Spleen (tissue), 13 donors: ENCODE results near the gene UTP14C. TPM values are rescaled to one million over a fixed set of nuclear protein-coding genes. Genes with fewer than 3 reads are reported as not detected.

Experiments used
- DNase-seq: peaks from one replicate; pipeline ENCODE4 v3.0.0-alpha.2; 2020
- H3K27ac ChIP-seq, 8 donors: fragments of 200-600 bp; sonication (generic) in 7 of 8; 1 replicate in 4 of 8; 2 replicates in 4 of 8; pipeline versions ENCODE4 v1.5.0 to v1.8.0; 2016 to 2021; ENCODE audit warnings: inconsistent platforms in 4 of 8, mild to moderate bottlenecking in 4 of 8, moderate library complexity in 1 of 8
- H3K27me3 ChIP-seq, 7 donors: fragments of 200-600 bp; sonication (generic) in 6 of 7; replicated peaks in 1 of 7; 1 replicate in 4 of 7; 2 replicates in 3 of 7; pipeline versions ENCODE4 v1.5.0 to v1.8.0; 2016 to 2021; ENCODE audit warnings: inconsistent platforms in 3 of 7, mild to moderate bottlenecking in 1 of 7
- H3K36me3 ChIP-seq, 6 donors: fragments of 200-600 bp; sonication (generic) in 5 of 6; 1 replicate in 4 of 6; 2 replicates in 2 of 6; pipeline versions ENCODE4 v1.5.0 to v1.8.0; 2016 to 2021; ENCODE audit warnings: inconsistent platforms in 2 of 6
- H3K4me1 ChIP-seq, 6 donors: fragments of 200-600 bp; sonication (generic) in 5 of 6; 1 replicate in 3 of 6; 2 replicates in 3 of 6; pipeline versions ENCODE4 v1.5.0 to v1.8.0; 2016 to 2021; ENCODE audit warnings: inconsistent platforms in 3 of 6
- H3K4me3 ChIP-seq, 8 donors: fragments of 200-600 bp; sonication (generic) in 7 of 8; 1 replicate in 4 of 8; 2 replicates in 4 of 8; pipeline versions ENCODE4 v1.5.0 to v1.8.0; 2016 to 2021; ENCODE audit warnings: inconsistent platforms in 4 of 8, mild to moderate bottlenecking in 4 of 8, moderate library complexity in 2 of 8
- H3K9me3 ChIP-seq, 8 donors: fragments of 200-600 bp; sonication (generic) in 7 of 8; 1 replicate in 4 of 8; 2 replicates in 4 of 8; pipeline versions ENCODE4 v1.5.0 to v1.8.0; 2016 to 2021; ENCODE audit warnings: inconsistent platforms in 4 of 8
- CTCF ChIP-seq, 11 experiments: fragments of 200-600 bp in 7 of 11; fragments of 450-650 bp in 4 of 11; sonication (generic) in 4 of 11; IDR thresholded peaks in 8 of 11; conservative IDR thresholded peaks in 3 of 11; 1 replicate in 7 of 11; 2 replicates in 4 of 11; pipeline versions ENCODE4 v1.4.0 to v1.8.0; 2016 to 2021; ENCODE audit warnings: antibody characterized with exemption in 11 of 11, inconsistent platforms in 4 of 11, mild to moderate bottlenecking in 1 of 11
- POLR2A ChIP-seq, 3 donors: fragments of 450-650 bp; IDR thresholded peaks; one replicate each; pipeline ENCODE4 v1.5.1; 2017; ENCODE audit warnings: antibody characterized with exemption in 3 of 3, mild to moderate bottlenecking in 1 of 3
- POLR2AphosphoS5 ChIP-seq, 3 donors: sonication (generic); formaldehyde crosslinking; IDR thresholded peaks; one replicate each; pipeline ENCODE4 v1.5.1; 2017; ENCODE audit warnings: antibody characterized with exemption in 3 of 3
- WGBS, 5 donors: extraction: QIAGEN DNeasy Blood & Tissue Kit in 3 of 5; methylation state at CpG; one replicate each; pipeline versions ENCODE4 v1.1.5 to v1.1.7; 2013 to 2018; 5-methylcytosine and 5-hydroxymethylcytosine counted together
- intact Hi-C: fragments of 100-400 bp; cut with DNase I; formaldehyde crosslinking; loops from one replicate; pipeline ENCODE4 v1.15.0; 2023; ENCODE audit warnings: low total_unique reads
- long read RNA-seq, 2 donors: transcript quantifications; one replicate each; lab custom pipeline, GENCODE V29; 2026
- polyA plus RNA-seq, 3 donors: library from polyadenylated mRNA; stranded (reverse); fragments of 200-250 nt; gene quantifications; one replicate each; pipeline ENCODE4 v1.2.1, GENCODE V29; 2013
- total RNA-seq, 7 donors: library from RNA; depleted of rRNA in 3 of 7; stranded (reverse); fragments of >200 nt in 3 of 7; fragmentation: NEBNext Ultra II Directional in 4 of 7; extraction: Animal tissue kit (Norgen Biotek cat#: 25700) in 4 of 7; gene quantifications; one replicate each; pipeline versions ENCODE4 v1.1.0 to v1.2.1, GENCODE V29; 2016 to 2021
- donor health status: healthy with polysubstance abuse.
- donor health status: DM: no; HTN: no; CAD: no; lungs with moderate emphysema.
- donor health status: DM: no; HTN: no; CAD: no.
- donor health status: Bipolar disorder and iron deficiency.
- donor health status: healthy.
- donor health status: DM: no; HTN: no; CAD: no.
- donor health status: DM: yes; HTN: yes; CAD: no.

The UTP14C gene
- total RNA-seq (10 to 100 TPM; 12.7 to 20.2 (median 17.2) TPM), polyA plus RNA-seq (1 to 10 TPM; 2.2 to 3.7 (median 2.4) TPM)
- long read RNA-seq, donor 1, full-length matches to known transcripts, result 7 of 7 reads
- long read RNA-seq, donor 1, partial matches to known transcripts, result 0 of 7 reads
- long read RNA-seq, donor 1, other reads (novel, unspliced or antisense), result 0 of 7 reads
- long read RNA-seq, donor 2, full-length matches to known transcripts, result 1 of 1 reads
- long read RNA-seq, donor 2, partial matches to known transcripts, result 0 of 1 reads
- long read RNA-seq, donor 2, other reads (novel, unspliced or antisense), result 0 of 1 reads

- Histone ChIP-seq H3K4me3 (no peak within 1 kb of the TSS), H3K9me3 (no peaks in the 10 kb centered on the region), H3K27ac (no peak within 1 kb of the TSS), H3K4me1 (peaks cover 0 to 4% (median 0%) of the 10 kb centered on the region in 6 donors), H3K27me3 (no peaks in the 10 kb centered on the region), H3K36me3 (peaks cover 0 to 100% (median 47%) of the 10 kb centered on the region in 6 donors)
- WGBS, 5 donors, result 96 to 98% (median 97%) methylated on average over 3 of the region's 3 CpGs
- no peak for DNase-seq
- intact Hi-C loops, result no loop called here
- TF ChIP-seq POLR2AphosphoS5 (IDR thresholded peaks at IDR 0.05), result no peak
- TF ChIP-seq POLR2A (IDR thresholded peaks at IDR 0.05), result no peak
- no peak for TF ChIP-seq CTCF (IDR thresholded peaks at IDR 0.05 in 8 of 11, conservative IDR thresholded peaks at IDR 0.05 in 3 of 11)
Measured at GRCh38 chr13:52024481-52024880, at the start of gene UTP14C. Gene UTP14C (plus strand): TSS chr13:52024691. CDS start chr13:52028805, 4,114 bp downstream.

GRCh38 chr13:51976423-51976822 lies 48.1 kb upstream of the UTP14C start:
- H3K9me3 ChIP-seq, result no peaks in the 10 kb centered on the region
- 0 to 79% (median 27%) methylated on average over 1 of the region's 1 CpG for WGBS, 5 donors
- no peaks in the 10 kb centered on the region for H3K27me3 ChIP-seq
- H3K4me1 ChIP-seq, result no peaks in the 10 kb centered on the region
- H3K27ac ChIP-seq, result no peak overlapping the region
- H3K4me3 ChIP-seq, result no peak overlapping the region
- intact Hi-C loops, result no loop called here
- no peak for DNase-seq
- TF ChIP-seq POLR2AphosphoS5 (IDR thresholded peaks at IDR 0.05) (no peak), POLR2A (IDR thresholded peaks at IDR 0.05) (no peak), CTCF (IDR thresholded peaks at IDR 0.05 in 8 of 11, conservative IDR thresholded peaks at IDR 0.05 in 3 of 11) (no peak)
- no peaks in the 10 kb centered on the region for H3K36me3 ChIP-seq

GRCh38 chr13:51976890-51977289 lies 47.6 kb upstream of the UTP14C start:
- Histone ChIP-seq H3K27ac (no peak overlapping the region), H3K4me1 (no peaks in the 10 kb centered on the region), H3K36me3 (no peaks in the 10 kb centered on the region), H3K27me3 (no peaks in the 10 kb centered on the region), H3K9me3 (no peaks in the 10 kb centered on the region), H3K4me3 (no peak overlapping the region)
- intact Hi-C loops, result no loop called here
- TF ChIP-seq CTCF (IDR thresholded peaks at IDR 0.05 in 8 of 11, conservative IDR thresholded peaks at IDR 0.05 in 3 of 11), result no peak
- TF ChIP-seq POLR2A (IDR thresholded peaks at IDR 0.05), result no peak
- TF ChIP-seq POLR2AphosphoS5 (IDR thresholded peaks at IDR 0.05), result no peak
- WGBS, 5 donors, result 90 to 95% (median 93%) methylated on average over 5 of the region's 5 CpGs
- DNase-seq, result no peak

GRCh38 chr13:51977625-51978024 lies 46.9 kb upstream of the UTP14C start:
- intact Hi-C loops, result no loop called here
- WGBS, 5 donors, result 90 to 96% (median 93%) methylated on average over 5 of the region's 5 CpGs

More at GRCh38 chr13:51977625-51978024, 46.9 kb upstream of the UTP14C start:
- Histone ChIP-seq H3K27me3 (peaks cover 0 to 3% (median 0%) of the 10 kb centered on the region in 7 donors), H3K9me3 (no peaks in the 10 kb centered on the region), H3K27ac (no peak overlapping the region), H3K36me3 (no peaks in the 10 kb centered on the region), H3K4me1 (no peaks in the 10 kb centered on the region), H3K4me3 (no peak overlapping the region)
- no peak for DNase-seq
- no peak for TF ChIP-seq POLR2AphosphoS5 (IDR thresholded peaks at IDR 0.05)
- no peak for TF ChIP-seq POLR2A (IDR thresholded peaks at IDR 0.05)
- TF ChIP-seq CTCF (IDR thresholded peaks at IDR 0.05 in 8 of 11, conservative IDR thresholded peaks at IDR 0.05 in 3 of 11), result no peak
